HepG2 (cell line): ENCODE results near the gene CAPN2. TPM values are rescaled to one million over a fixed set of nuclear protein-coding genes. Genes with fewer than 3 reads are reported as not detected.

Experiments
- ATAC-seq: fragments of 200-7000 bp; cut with Tn5 transposase; 3 replicates; pipeline ENCODE4 v1.9.1; 2020; ENCODE audit warnings: mild to moderate bottlenecking, moderate library complexity
- BruUV-seq: library from RNA; stranded (reverse); fragments of 400-500 nt; replicated peaks from 2 replicates; lab custom pipeline; 2021; lab: Mats Ljungman, UMichigan
- CTCF ChIA-PET: fragments of 300-600 bp; formaldehyde crosslinking; extraction: SDS; loops from one replicate; lab custom pipeline; 2021; ENCODE audit warnings: low total read pairs, inconsistent platforms, low intra/inter-chr PET ratio; lab: Yijun Ruan, JAX
- POLR2A ChIA-PET: fragments of 350-600 bp; sonication (Branson Sonifier 250); formaldehyde crosslinking; loops from one replicate; lab custom pipeline; 2020; ENCODE audit warnings: antibody characterized with exemption, inconsistent platforms; lab: Yijun Ruan, JAX
- DNase-seq: peaks from one replicate; pipeline ENCODE4 v3.0.0-alpha.2; 2015; ENCODE audit warnings: low spot score
- FAIRE-seq: peaks from 3 replicates; lab custom pipeline; 2011; peaks lifted over from hg19 to GRCh38; lab: Jason Lieb, UNC
- H2AFZ ChIP-seq: one replicate; pipeline ENCODE4 v1.6.1; 2011; ENCODE audit warnings: low read length, inconsistent platforms
- H3K27ac ChIP-seq: fragments of 300-600 bp; 3 replicates; pipeline ENCODE4 v1.8.0; 2011; ENCODE audit warnings: mixed run types, mild to moderate bottlenecking, mixed read lengths, low read length, inconsistent platforms; ENCODE audit not compliant: insufficient read depth; ENCODE audit errors: extremely low read length
- H3K27me3 ChIP-seq, 2 experiments: fragments of 200-600 bp in 1 of 2; 2 replicates in 1 of 2; 3 replicates in 1 of 2; pipeline versions ENCODE4 v1.6.0 to v1.8.0; 2011; ENCODE audit warnings: low read length in 2 of 2, mild to moderate bottlenecking in 2 of 2, moderate library complexity in 2 of 2, inconsistent platforms in 1 of 2; ENCODE audit not compliant: insufficient read depth in 2 of 2, control insufficient read depth in 1 of 2
- H3K36me3 ChIP-seq, 2 experiments: fragments of 200-600 bp in 1 of 2; replicated peaks in 1 of 2; 2 replicates in 1 of 2; 3 replicates in 1 of 2; pipeline versions ENCODE4 v1.5.1 to v1.8.0; 2011; ENCODE audit warnings: low read length in 2 of 2, inconsistent platforms in 1 of 2; ENCODE audit not compliant: insufficient read depth in 2 of 2, control insufficient read depth in 1 of 2
- H3K4me1 ChIP-seq: 2 replicates; pipeline ENCODE4 v1.5.1; 2012; ENCODE audit warnings: low read length, inconsistent platforms; ENCODE audit not compliant: insufficient read depth
- H3K4me2 ChIP-seq: 2 replicates; pipeline ENCODE4 v1.6.0; 2011; ENCODE audit warnings: low read depth, low read length, inconsistent platforms
- H3K4me3 ChIP-seq, 3 experiments: fragments of 200-600 bp in 1 of 3; sonication (generic), shearing (Covaris generic) in 1 of 3; replicated peaks in 1 of 3; 2 replicates each; pipeline ENCODE4 v1.5.1; 2011 to 2016; ENCODE audit warnings: low read length in 3 of 3, inconsistent platforms in 2 of 3, low read depth in 2 of 3, mild to moderate bottlenecking in 2 of 3, control low read depth in 1 of 3, mixed read lengths in 1 of 3; ENCODE audit not compliant: insufficient read depth in 1 of 3
- H3K79me2 ChIP-seq: one replicate; pipeline ENCODE4 v1.6.1; 2011; ENCODE audit warnings: low read length, inconsistent platforms; ENCODE audit not compliant: insufficient read depth
- H3K9ac ChIP-seq: 2 replicates; pipeline ENCODE4 v1.6.0; 2011; ENCODE audit warnings: mild to moderate bottlenecking, low read depth, low read length, inconsistent platforms; ENCODE audit not compliant: insufficient read depth
- H3K9me3 ChIP-seq: 2 replicates; pipeline ENCODE4 v1.5.1; 2012; ENCODE audit warnings: mild to moderate bottlenecking, low read length
- H4K20me1 ChIP-seq: 2 replicates; pipeline ENCODE4 v1.6.0; 2011; ENCODE audit warnings: inconsistent platforms, mild to moderate bottlenecking, low read length, moderate library complexity; ENCODE audit not compliant: insufficient read depth
- AKAP8 ChIP-seq: sonication (generic); formaldehyde crosslinking; IDR thresholded peaks from 2 replicates; pipeline ENCODE4 v1.5.1; 2020; ENCODE audit warnings: mild to moderate bottlenecking, missing genetic modification reagents
- ATM ChIP-seq: fragments of 450-650 bp; IDR thresholded peaks from 2 replicates; pipeline ENCODE4 v1.7.1; 2017; ENCODE audit warnings: mild to moderate bottlenecking, borderline replicate concordance
- FOXK2 ChIP-seq: fragments of 450-650 bp; IDR thresholded peaks from 2 replicates; pipeline ENCODE4 v1.6.1; 2016
- HNRNPUL1 ChIP-seq: fragments of 200-400 bp; formaldehyde crosslinking; IDR thresholded peaks from 2 replicates; pipeline ENCODE4 v1.6.1; 2017; ENCODE audit warnings: low read depth, mild to moderate bottlenecking, low read length, moderate library complexity
- HOXA3 ChIP-seq: sonication (generic); formaldehyde crosslinking; IDR thresholded peaks from 2 replicates; pipeline ENCODE4 v1.5.0; 2020; ENCODE audit warnings: missing genetic modification reagents
- JDP2 ChIP-seq: sonication (generic); formaldehyde crosslinking; IDR thresholded peaks from 2 replicates; pipeline ENCODE4 v1.8.1; 2022; ENCODE audit warnings: missing genetic modification reagents, borderline replicate concordance
- KLF16 ChIP-seq, 2 experiments: sonication (generic) in 1 of 2; formaldehyde crosslinking in 1 of 2; IDR thresholded peaks; 2 replicates each; pipeline versions ENCODE4 v1.6.1 to v1.8.0; 2016 to 2023; ENCODE audit warnings: missing genetic modification reagents in 2 of 2, missing compliant biosample characterization in 1 of 2
- MAFF ChIP-seq: IDR thresholded peaks from 2 replicates; pipeline ENCODE4 v1.6.1; 2011; ENCODE audit warnings: low read depth, low read length, improper control_type of control experiment
- MAFG ChIP-seq: sonication (generic); formaldehyde crosslinking; IDR thresholded peaks from 2 replicates; pipeline ENCODE4 v1.5.1; 2020; ENCODE audit warnings: mild to moderate bottlenecking, missing genetic modification reagents
- RFXAP ChIP-seq: sonication (generic); formaldehyde crosslinking; IDR thresholded peaks from 2 replicates; pipeline ENCODE4 v1.4.0; 2020; ENCODE audit warnings: missing genetic modification reagents, borderline replicate concordance
- TFE3 ChIP-seq: IDR thresholded peaks from 2 replicates; pipeline ENCODE4 v1.6.1; 2016
- XRCC5 ChIP-seq: fragments of 200-400 bp; formaldehyde crosslinking; optimal IDR thresholded peaks from 2 replicates; pipeline ENCODE3; 2017; ENCODE audit warnings: mild to moderate bottlenecking, low read length
- ZNF136 ChIP-seq: sonication (generic); formaldehyde crosslinking; IDR thresholded peaks from 2 replicates; pipeline ENCODE4 v1.8.1; 2022; ENCODE audit warnings: low read depth, mild to moderate bottlenecking, moderate library complexity, missing genetic modification reagents
- ZNF143 ChIP-seq: sonication (generic); formaldehyde crosslinking; IDR thresholded peaks from 2 replicates; pipeline ENCODE4 v1.4.0; 2020; ENCODE audit warnings: missing genetic modification reagents
- ZNF274 ChIP-seq: sonication (generic); formaldehyde crosslinking; IDR thresholded peaks from 2 replicates; pipeline ENCODE4 v1.5.1; 2020; ENCODE audit warnings: mild to moderate bottlenecking, missing genetic modification reagents
- ZNF430 ChIP-seq: sonication (generic); formaldehyde crosslinking; IDR thresholded peaks from 2 replicates; pipeline ENCODE4 v1.9.0; 2021; ENCODE audit warnings: mild to moderate bottlenecking, missing genetic modification reagents
- ZNF512 ChIP-seq: sonication (generic); formaldehyde crosslinking; IDR thresholded peaks from 2 replicates; pipeline ENCODE4 v1.4.0; 2020; ENCODE audit warnings: mild to moderate bottlenecking, missing genetic modification reagents
- ZNF570 ChIP-seq: sonication (generic); formaldehyde crosslinking; IDR thresholded peaks from 2 replicates; pipeline ENCODE4 v1.4.0; 2020; ENCODE audit warnings: mild to moderate bottlenecking, missing genetic modification reagents, borderline replicate concordance
- ZNF720 ChIP-seq: sonication (generic); formaldehyde crosslinking; IDR thresholded peaks from 2 replicates; pipeline ENCODE4 v1.4.0; 2020; ENCODE audit warnings: missing genetic modification reagents
- ZNF879 ChIP-seq: sonication (generic); formaldehyde crosslinking; IDR thresholded peaks from 2 replicates; pipeline ENCODE4 v1.8.1; 2023; ENCODE audit warnings: missing genetic modification reagents
- WGBS: methylation state at CpG from one replicate; pipeline ENCODE4 v1.1.6; 2017; ENCODE audit warnings: low lambda C conversion rate; 5-methylcytosine and 5-hydroxymethylcytosine counted together
- in situ Hi-C: cut with HindIII; loops from 2 replicates; pipeline ENCODE4 v1.10.0; 2017; ENCODE audit warnings: low pct_unique_long_range_greater_than_20kb; ENCODE audit not compliant: extremely low pct_ligation_motif_present
- intact Hi-C: fragments of 100-400 bp; cut with micrococcal nuclease; formaldehyde crosslinking; loops from one replicate; pipeline ENCODE4 v1.10.0; 2022; ENCODE audit not compliant: unreplicated experiment
- polyA plus RNA-seq, 8 experiments: library from polyadenylated mRNA; depleted of rRNA in 3 of 8; stranded (reverse) in 7 of 8; unstranded in 1 of 8; fragments of >200 nt; fragmentation: Illumina TruSeq in 4 of 8; extraction: Trizol in 4 of 8; gene quantifications; 2 replicates each; pipeline versions ENCODE4 v1.2.1 to v1.2.3, GENCODE V29; 2011 to 2016; ENCODE audit warnings: low read depth in 4 of 8, missing spikeins in 1 of 8, mixed read lengths in 1 of 8; ENCODE audit not compliant: insufficient read depth in 1 of 8
- total RNA-seq, 5 experiments: library from RNA; depleted of rRNA; stranded (reverse); fragments of >200 nt; fragmentation: Illumina TruSeq; extraction: Trizol; gene quantifications; 2 replicates each; pipeline ENCODE4 v1.2.3, GENCODE V29; 2016; ENCODE audit warnings: low read depth in 1 of 5

The CAPN2 gene
- total and polyA plus RNA-seq, 2 of the 13 experiments (the other 11 are each of a cell fraction or from before 2014, with no cell fraction given) = 6.2 to 7.4 TPM

- DNase-seq (no peak), ATAC-seq (no peak), FAIRE-seq (no peak)
- WGBS = 67% methylated on average over 2 of the region's 2 CpGs
- TF ChIP-seq JDP2 = no peak
- TF ChIP-seq KLF16 (CRISPR knock-in tag; IDR thresholded peaks at IDR 0.05) = no peak
- no peak for TF ChIP-seq HOXA3 (CRISPR knock-in tag)
- no peak for TF ChIP-seq ZNF879 (CRISPR knock-in tag)
- TF ChIP-seq ATM = no peak
- TF ChIP-seq ZNF720 (CRISPR knock-in tag) = no peak
- TF ChIP-seq MAFF = no peak
- TF ChIP-seq MAFG (CRISPR knock-in tag) = no peak
- no peak for TF ChIP-seq XRCC5
- no peak for TF ChIP-seq FOXK2
- TF ChIP-seq ZNF136 = no peak
- no peak for TF ChIP-seq ZNF274 (CRISPR knock-in tag)
- TF ChIP-seq ZNF570 = no peak
- no peak for TF ChIP-seq ZNF512 (CRISPR knock-in tag)
- TF ChIP-seq ZNF430 (CRISPR knock-in tag) = no peak
- TF ChIP-seq HNRNPUL1 = no peak
- TF ChIP-seq TFE3 (CRISPR knock-in tag) = no peak
- no peak for TF ChIP-seq ZNF143 (CRISPR knock-in tag)
- TF ChIP-seq AKAP8 (CRISPR knock-in tag) = no peak
- no peak for TF ChIP-seq RFXAP
- in situ Hi-C loops (no loop called here), intact Hi-C loops (loop anchor here (5.0 kb wide), 1 partner anchor 33 kb away; no protein-coding TSS in a partner anchor)
- H3K9me3 ChIP-seq = no peaks in the 10 kb centered on the region
- no peak overlapping the region for H3K9ac ChIP-seq
- ChIA-PET CTCF (no interaction called here), POLR2A (no interaction called here)
- no TSS peak for BruUV-seq
- no peaks in the 10 kb centered on the region for H3K36me3 ChIP-seq
- H3K4me3 ChIP-seq = no peak overlapping the region
- H3K4me2 ChIP-seq = no peak overlapping the region
- H3K27me3 ChIP-seq = peaks cover 5 to 57% of the 10 kb centered on the region in 2 experiments; a peak in 4 of 5 replicates
- H2AFZ ChIP-seq = no peak overlapping the region
- peaks cover 55% of the 10 kb centered on the region for H3K4me1 ChIP-seq
- no peaks in the 10 kb centered on the region for H3K79me2 ChIP-seq
- H4K20me1 ChIP-seq = 0 out of 2 replicates have a peak, but pooled peaks cover 2% of the 10 kb centered on the region
- H3K27ac ChIP-seq = no peak overlapping the region
Measured at GRCh38 chr1:223714421-223714724, 2.0 kb downstream of the CAPN2 start.
